GM12878 (cell line): ENCODE data around the gene MICB. TPM values are rescaled to one million over a fixed set of nuclear protein-coding genes. Genes with fewer than 3 reads are reported as not detected.

ENCODE experiments used
- ATAC-seq: fragments of 200-7000 bp; cut with Tn5 transposase; 3 replicates; pipeline ENCODE4 v1.9.1; 2020; ENCODE audit warnings: mild to moderate bottlenecking, moderate library complexity
- BruUV-seq: library from RNA; stranded (reverse); fragments of 400-500 nt; replicated peaks from 2 replicates; lab custom pipeline; 2021; lab: Mats Ljungman, UMichigan
- CTCF ChIA-PET: fragments of 300-600 bp; sonication (Branson Sonifier 250); formaldehyde crosslinking; extraction: SDS; loops from one replicate; lab custom pipeline; 2021; ENCODE audit warnings: inconsistent platforms; lab: Yijun Ruan, JAX
- POLR2A ChIA-PET: fragments of 350-600 bp; formaldehyde crosslinking; extraction: SDS; loops from one replicate; lab custom pipeline; 2021; ENCODE audit warnings: inconsistent platforms; lab: Charles Lee
- RAD21 ChIA-PET: fragments of 300-600 bp; sonication (Branson Sonifier 250); formaldehyde crosslinking; loops from one replicate; lab custom pipeline; 2023; ENCODE audit warnings: antibody characterized with exemption; ENCODE audit not compliant: unreplicated experiment; lab: Charles Lee
- SMC1A ChIA-PET: fragments of 300-600 bp; sonication (Branson Sonifier 250); formaldehyde crosslinking; loops from one replicate; lab custom pipeline; 2023; ENCODE audit not compliant: unreplicated experiment, uncharacterized antibody; lab: Charles Lee
- DNase-seq: peaks from one replicate; pipeline ENCODE4 v3.0.0-alpha.2; 2011; ENCODE audit warnings: low read depth, low spot score
- FAIRE-seq: peaks from 3 replicates; lab custom pipeline; 2011; peaks lifted over from hg19 to GRCh38; lab: Jason Lieb, UNC
- H2AFZ ChIP-seq: 2 replicates; pipeline ENCODE4 v1.6.0; 2011; ENCODE audit warnings: low read depth, low read length, control low read depth; ENCODE audit not compliant: control insufficient read depth
- H3K27ac ChIP-seq: 2 replicates; pipeline ENCODE4 v1.5.1; 2011; ENCODE audit warnings: control low read depth; ENCODE audit not compliant: control insufficient read depth, insufficient read depth
- H3K27me3 ChIP-seq, 2 experiments: replicated peaks in 1 of 2; 2 replicates each; pipeline versions ENCODE4 v1.6.0 to v1.6.1; 2011; ENCODE audit warnings: low read length in 1 of 2; ENCODE audit not compliant: control insufficient read depth in 2 of 2, insufficient read depth in 2 of 2
- H3K36me3 ChIP-seq, 2 experiments: 2 replicates each; pipeline ENCODE4 v1.5.1; 2011; ENCODE audit warnings: low read length in 1 of 2; ENCODE audit not compliant: control insufficient read depth in 2 of 2, insufficient read depth in 2 of 2
- H3K4me1 ChIP-seq: 2 replicates; pipeline ENCODE4 v1.6.1; 2011; ENCODE audit warnings: mild to moderate bottlenecking, low read length, moderate library complexity, mixed read lengths; ENCODE audit not compliant: control insufficient read depth, insufficient read depth
- H3K4me2 ChIP-seq: 2 replicates; pipeline ENCODE4 v1.6.0; 2011; ENCODE audit warnings: control low read depth; ENCODE audit not compliant: control insufficient read depth, insufficient read depth
- H3K4me3 ChIP-seq: fragments of 200-600 bp; sonication (generic); 2 replicates; pipeline ENCODE4 v1.5.1; 2016
- H3K79me2 ChIP-seq: 2 replicates; pipeline ENCODE4 v1.6.0; 2011; ENCODE audit warnings: low read length; ENCODE audit not compliant: control insufficient read depth, insufficient read depth
- H3K9ac ChIP-seq: 2 replicates; pipeline ENCODE4 v1.8.0; 2011; ENCODE audit warnings: low read length, control low read depth, mixed read lengths; ENCODE audit not compliant: control insufficient read depth, insufficient read depth
- H3K9me3 ChIP-seq: replicated peaks from 3 replicates; pipeline ENCODE4 v1.5.1; 2011; ENCODE audit warnings: mild to moderate bottlenecking, low read length; ENCODE audit not compliant: control insufficient read depth, insufficient read depth
- H4K20me1 ChIP-seq: 2 replicates; pipeline ENCODE4 v1.6.0; 2011; ENCODE audit not compliant: control insufficient read depth, insufficient read depth
- HDAC2 ChIP-seq: fragments of 200-600 bp; sonication (generic); IDR thresholded peaks from 2 replicates; pipeline ENCODE4 v1.6.1; 2017
- JUND ChIP-seq: IDR thresholded peaks from 2 replicates; pipeline ENCODE4 v1.6.1; 2012; ENCODE audit warnings: low read depth, mild to moderate bottlenecking, low read length, improper control_type of control experiment, moderate library complexity
- MAX ChIP-seq: IDR thresholded peaks from 2 replicates; pipeline ENCODE4 v1.6.1; 2012; ENCODE audit warnings: low read depth, low read length, improper control_type of control experiment
- NFYA ChIP-seq: IDR thresholded peaks from 2 replicates; pipeline ENCODE4 v1.6.1; 2011; ENCODE audit warnings: low read depth, mild to moderate bottlenecking, low read length, improper control_type of control experiment, borderline replicate concordance
- PML ChIP-seq: IDR thresholded peaks from 2 replicates; pipeline ENCODE4 v1.6.1; 2012; ENCODE audit warnings: low read length, inconsistent platforms
- POLR2AphosphoS5 ChIP-seq: IDR thresholded peaks from 2 replicates; pipeline ENCODE4 v1.6.1; 2011; ENCODE audit warnings: mild to moderate bottlenecking, low read length, inconsistent platforms
- SKIL ChIP-seq: fragments of 450-650 bp; IDR thresholded peaks from 2 replicates; pipeline ENCODE4 v1.6.1; 2017; ENCODE audit warnings: mild to moderate bottlenecking, low read depth, inconsistent platforms; ENCODE audit not compliant: poor library complexity, severe bottlenecking
- TAF1 ChIP-seq: IDR thresholded peaks from 2 replicates; pipeline ENCODE4 v1.6.1; 2011; ENCODE audit warnings: mild to moderate bottlenecking, low read depth, low read length, borderline replicate concordance
- YBX1 ChIP-seq: fragments of 450-650 bp; IDR thresholded peaks from 2 replicates; pipeline ENCODE4 v1.6.1; 2016; ENCODE audit warnings: antibody characterized with exemption
- ZNF274 ChIP-seq: IDR thresholded peaks from one replicate; pipeline ENCODE4 v1.8.0; 2011; ENCODE audit not compliant: insufficient read length, insufficient read depth
- WGBS: methylation state at CpG from one replicate; pipeline ENCODE4 v1.1.6; 2016; ENCODE audit warnings: low lambda C conversion rate; ENCODE audit not compliant: insufficient replicate concordance, insufficient coverage; ENCODE audit errors: missing lambda C conversion rate; 5-methylcytosine and 5-hydroxymethylcytosine counted together
- in situ Hi-C: fragments of 300-500 bp; cut with MboI; formaldehyde crosslinking; loops from 9 replicates; pipeline ENCODE4 v1.14.3; 2018; ENCODE audit warnings: mixed read lengths
- intact Hi-C: fragments of 100-400 bp; cut with micrococcal nuclease; formaldehyde crosslinking; loops from one replicate; pipeline ENCODE4 v1.14.2; 2022; ENCODE audit not compliant: unreplicated experiment
- polyA plus RNA-seq, 11 experiments: library from polyadenylated mRNA; depleted of rRNA in 4 of 11; unstranded in 6 of 11; stranded (reverse) in 5 of 11; fragments of >200 nt; fragmentation: Nextera tagmentation in 4 of 11; fragmentation: Illumina TruSeq in 1 of 11; extraction: Ambion mirVana in 4 of 11; extraction: Trizol in 1 of 11; gene quantifications; 1 replicate in 1 of 11; 2 replicates in 10 of 11; pipeline versions ENCODE4 v1.2.1 to v1.2.3, GENCODE V29; 2011 to 2016; ENCODE audit warnings: inconsistent platforms in 2 of 11, missing spikeins in 2 of 11, low read depth in 1 of 11
- total RNA-seq, 4 experiments: library from RNA; depleted of rRNA in 3 of 4; stranded (reverse); fragments of >200 nt in 3 of 4; fragmentation: Illumina TruSeq in 1 of 4; extraction: Trizol in 1 of 4; gene quantifications; 2 replicates each; pipeline versions ENCODE4 v1.2.1 to v1.2.3, GENCODE V29; 2013 to 2021
- TF ChIP-seq, protein P1 (sequence below): IDR thresholded peaks from 2 replicates; pipeline ENCODE4 v1.6.1; 2012; ENCODE audit warnings: low read depth, low read length, improper control_type of control experiment
- TF ChIP-seq, protein P2 (sequence below): fragments of 450-650 bp; IDR thresholded peaks from 2 replicates; pipeline ENCODE4 v1.6.1; 2016; ENCODE audit warnings: mild to moderate bottlenecking

Gene MICB
- total and polyA plus RNA-seq, 10 of the 15 experiments (the other 5 are each of a cell fraction or from before 2014, with no cell fraction given), result 9.0 to 37.1 (median 17.8) TPM

DNA sequence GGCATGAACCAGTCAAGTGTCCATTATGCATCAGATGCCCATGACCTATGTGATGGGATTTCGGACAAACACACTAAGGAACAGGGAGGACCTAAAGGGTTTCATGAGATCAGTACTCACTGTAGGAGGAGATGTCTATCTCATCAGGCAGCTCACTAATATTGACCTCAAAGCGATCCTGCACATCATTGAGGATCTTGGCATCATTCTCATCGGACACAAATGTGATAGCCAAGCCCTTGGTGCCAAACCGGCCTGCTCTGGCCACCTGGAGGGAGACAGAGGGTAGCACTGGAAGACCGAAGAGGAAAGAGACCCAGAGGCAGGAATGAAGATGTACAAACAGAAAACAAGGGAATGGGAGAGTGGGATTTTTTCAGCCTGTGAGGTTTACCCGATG lies 32.7 kb downstream of the MICB start:
- intact Hi-C loops, result no loop called here
- no peaks in the 10 kb centered on the region for H3K4me1 ChIP-seq
- no peak overlapping the region for H3K4me3 ChIP-seq
- TF ChIP-seq SKIL (no peak), POLR2AphosphoS5 (peak; percentile 56; the same call in 1 of the 2 replicates), ZNF274 (no peak)
- TF ChIP-seq, all 136 proteins: peak for 1
- DNase-seq (no peak), FAIRE-seq (no peak), ATAC-seq (no peak)
- Histone ChIP-seq H3K27ac (no peak overlapping the region), H3K36me3 (peaks cover 26 to 31% of the 10 kb centered on the region in 2 experiments), H4K20me1 (peaks cover 3% of the 10 kb centered on the region), H3K27me3 (no peaks in the 10 kb centered on the region), H3K4me2 (no peak overlapping the region), H2AFZ (no peak overlapping the region), H3K79me2 (peaks cover 13% of the 10 kb centered on the region), H3K9ac (no peak overlapping the region), H3K9me3 (no peaks in the 10 kb centered on the region)
- SMC1A ChIA-PET, result no interaction called here
- in situ Hi-C loops, result no loop called here
- 81% methylated on average over 6 of the region's 6 CpGs for WGBS
- BruUV-seq, result no TSS peak
- CTCF ChIA-PET, result no interaction called here
- POLR2A ChIA-PET, result interaction anchor here (0.6 kb wide), 1 partner anchor 26 kb away, joined by 3 read pairs; no protein-coding TSS in a partner anchor
- RAD21 ChIA-PET, result no interaction called here

GRCh38 chr6:31531162-31531561 lies 33.2 kb downstream of the MICB start:
- Histone ChIP-seq H4K20me1 (peaks cover 3% of the 10 kb centered on the region), H3K4me3 (no peak overlapping the region), H3K4me2 (no peak overlapping the region), H3K9ac (no peak overlapping the region), H3K4me1 (no peaks in the 10 kb centered on the region), H3K27ac (no peak overlapping the region), H3K79me2 (peaks cover 18% of the 10 kb centered on the region), H3K27me3 (no peaks in the 10 kb centered on the region), H2AFZ (no peak overlapping the region), H3K9me3 (no peaks in the 10 kb centered on the region), H3K36me3 (peaks cover 29 to 32% of the 10 kb centered on the region in 2 experiments)
- DNase-seq (no peak), FAIRE-seq (no peak), ATAC-seq (no peak)
- ChIA-PET CTCF (interaction anchor here (1.0 to 1.6 kb wide), 2 partner anchors 9 to 13 kb away, joined by 3 to 4 read pairs; no protein-coding TSS in a partner anchor), POLR2A (interaction anchor here (0.6 to 1.3 kb wide), 4 partner anchors 10 to 82 kb away, joined by 3 read pairs; partner anchors contain the start of gene DDX39B), SMC1A (no interaction called here), RAD21 (no interaction called here)
- WGBS, result 97% methylated on average over 7 of the region's 7 CpGs
- in situ Hi-C loops (no loop called here), intact Hi-C loops (no loop called here)
- no TSS peak for BruUV-seq
- no peak for TF ChIP-seq JUND
- TF ChIP-seq NFYA, result no peak
- TF ChIP-seq MAX, result no peak
- TF ChIP-seq, protein P1, sequence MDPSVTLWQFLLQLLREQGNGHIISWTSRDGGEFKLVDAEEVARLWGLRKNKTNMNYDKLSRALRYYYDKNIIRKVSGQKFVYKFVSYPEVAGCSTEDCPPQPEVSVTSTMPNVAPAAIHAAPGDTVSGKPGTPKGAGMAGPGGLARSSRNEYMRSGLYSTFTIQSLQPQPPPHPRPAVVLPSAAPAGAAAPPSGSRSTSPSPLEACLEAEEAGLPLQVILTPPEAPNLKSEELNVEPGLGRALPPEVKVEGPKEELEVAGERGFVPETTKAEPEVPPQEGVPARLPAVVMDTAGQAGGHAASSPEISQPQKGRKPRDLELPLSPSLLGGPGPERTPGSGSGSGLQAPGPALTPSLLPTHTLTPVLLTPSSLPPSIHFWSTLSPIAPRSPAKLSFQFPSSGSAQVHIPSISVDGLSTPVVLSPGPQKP, result no peak
- no peak for TF ChIP-seq YBX1
- TF ChIP-seq TAF1, result no peak
- TF ChIP-seq PML, result no peak
- TF ChIP-seq, protein P2, sequence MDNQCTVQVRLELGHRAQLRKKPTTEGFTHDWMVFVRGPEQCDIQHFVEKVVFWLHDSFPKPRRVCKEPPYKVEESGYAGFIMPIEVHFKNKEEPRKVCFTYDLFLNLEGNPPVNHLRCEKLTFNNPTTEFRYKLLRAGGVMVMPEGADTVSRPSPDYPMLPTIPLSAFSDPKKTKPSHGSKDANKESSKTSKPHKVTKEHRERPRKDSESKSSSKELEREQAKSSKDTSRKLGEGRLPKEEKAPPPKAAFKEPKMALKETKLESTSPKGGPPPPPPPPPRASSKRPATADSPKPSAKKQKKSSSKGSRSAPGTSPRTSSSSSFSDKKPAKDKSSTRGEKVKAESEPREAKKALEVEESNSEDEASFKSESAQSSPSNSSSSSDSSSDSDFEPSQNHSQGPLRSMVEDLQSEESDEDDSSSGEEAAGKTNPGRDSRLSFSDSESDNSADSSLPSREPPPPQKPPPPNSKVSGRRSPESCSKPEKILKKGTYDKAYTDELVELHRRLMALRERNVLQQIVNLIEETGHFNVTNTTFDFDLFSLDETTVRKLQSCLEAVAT, result no peak
- no peak for TF ChIP-seq HDAC2
